MV-4-11 (cell line): ENCODE results near the gene PBX4.
A peak's percentile ranks its signal among the peaks of the same experiment; 100 is the strongest.

ENCODE experiments used
- DNase-seq: peaks from one replicate; lab custom pipeline; 2025; lab: John Stamatoyannopoulos, UW

Gene PBX4

GRCh38 chr19:19540064-19540714, 78.3 kb downstream of the PBX4 start:
- DNase-seq = no peak

GRCh38 chr19:19539698-19540063, 78.8 kb downstream of the PBX4 start:
- DNase-seq = no peak

GRCh38 chr19:19538785-19539166, 79.7 kb downstream of the PBX4 start:
- no peak for DNase-seq

GRCh38 chr19:19538061-19538784, 80.3 kb downstream of the PBX4 start, which contains the start of gene CILP2:
CILP2 (plus strand) TSS chr19:19538265; CDS start chr19:19538350, 85 bp downstream.
- no peak for DNase-seq

DNA sequence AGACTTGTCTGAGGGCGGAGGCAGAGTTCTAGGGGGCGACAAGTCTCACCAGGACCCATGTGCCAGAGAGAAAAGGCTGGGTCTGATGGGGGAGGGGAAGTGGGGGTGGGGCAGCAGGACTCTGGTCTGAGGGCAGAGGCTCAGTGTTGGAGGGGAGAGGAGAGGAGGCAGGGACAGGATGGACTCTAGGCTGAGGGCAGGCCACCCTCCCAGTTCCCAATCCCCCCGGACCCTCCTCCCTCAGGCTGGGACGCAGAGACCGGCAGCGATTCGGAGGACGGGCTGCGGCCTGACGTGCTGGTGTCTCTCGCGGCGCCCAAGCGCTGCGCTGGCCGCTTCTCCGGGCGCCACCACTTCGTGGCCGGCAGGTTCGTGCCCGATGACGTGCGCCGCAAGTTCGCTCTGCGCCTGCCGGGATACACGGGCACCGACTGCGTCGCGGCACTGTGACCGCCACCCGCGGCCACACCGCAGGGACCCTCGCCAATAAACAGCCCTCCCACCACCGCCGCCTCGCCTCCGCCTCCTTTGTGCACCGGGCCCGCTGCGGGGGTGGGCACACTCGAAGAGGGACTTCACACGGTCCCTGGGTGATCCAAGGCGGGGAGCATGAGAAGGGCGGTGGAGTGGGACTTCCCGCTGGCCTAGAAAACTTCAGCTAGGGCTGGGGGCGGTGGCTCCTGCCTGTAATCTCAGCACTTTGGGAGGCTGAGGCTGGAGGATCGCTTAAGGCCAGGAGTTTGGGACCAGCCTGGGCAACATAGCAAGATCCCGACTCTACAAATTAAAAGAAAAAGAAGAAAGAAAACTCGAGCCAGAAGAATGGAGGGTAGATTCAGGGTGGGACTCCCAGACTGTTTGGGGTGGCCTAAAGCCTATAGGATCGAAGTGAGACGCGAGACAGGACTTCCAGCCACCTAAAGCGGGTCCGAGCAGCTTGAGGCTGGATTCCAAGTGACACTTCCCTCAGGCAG, 81.1 kb downstream of the PBX4 start:
- no peak for DNase-seq

- DNase-seq = no peak
These were observed 82.9 kb downstream of the PBX4 start for GRCh38 chr19:19535311-19536191.

DNA sequence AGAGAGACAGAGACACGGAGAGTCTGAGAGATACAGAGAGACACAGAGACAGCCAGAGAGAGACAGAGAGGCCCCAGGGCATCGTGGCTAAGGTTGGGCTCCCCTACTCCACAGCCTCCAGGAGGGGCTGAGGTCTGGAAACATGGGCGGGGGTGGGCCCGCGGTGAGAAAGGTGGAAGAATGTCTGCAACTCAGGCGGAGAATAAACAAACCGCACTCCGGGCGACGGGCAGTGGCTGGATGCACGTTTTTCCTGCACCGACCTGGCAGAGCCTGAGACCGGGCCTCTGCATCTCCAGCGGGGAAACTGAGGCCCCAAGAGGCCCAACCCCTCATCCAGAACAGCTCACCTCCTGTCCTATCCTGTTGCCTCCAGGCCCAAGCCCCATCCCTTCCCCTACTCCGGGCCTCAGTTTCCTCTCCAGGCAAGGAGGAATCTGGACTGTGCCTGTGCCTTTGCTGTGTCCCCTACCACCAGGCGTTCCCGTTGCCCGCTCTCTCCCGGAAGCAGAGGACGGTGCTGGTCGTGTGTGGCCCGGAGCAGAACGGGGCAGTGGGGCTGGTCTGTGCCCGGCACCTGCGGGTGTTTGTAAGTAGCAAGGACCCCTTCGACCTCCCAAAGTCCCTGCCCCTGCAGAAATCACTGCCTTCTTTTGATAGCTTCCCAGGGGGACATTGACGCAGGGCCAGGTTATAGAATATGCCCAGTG, 83.8 kb downstream of the PBX4 start:
- DNase-seq = no peak

- no peak for DNase-seq
These were observed 84.6 kb downstream of the PBX4 start for GRCh38 chr19:19533841-19534240.

- DNase-seq = no peak
These were observed 85.4 kb downstream of the PBX4 start for GRCh38 chr19:19532806-19533701.

DNA sequence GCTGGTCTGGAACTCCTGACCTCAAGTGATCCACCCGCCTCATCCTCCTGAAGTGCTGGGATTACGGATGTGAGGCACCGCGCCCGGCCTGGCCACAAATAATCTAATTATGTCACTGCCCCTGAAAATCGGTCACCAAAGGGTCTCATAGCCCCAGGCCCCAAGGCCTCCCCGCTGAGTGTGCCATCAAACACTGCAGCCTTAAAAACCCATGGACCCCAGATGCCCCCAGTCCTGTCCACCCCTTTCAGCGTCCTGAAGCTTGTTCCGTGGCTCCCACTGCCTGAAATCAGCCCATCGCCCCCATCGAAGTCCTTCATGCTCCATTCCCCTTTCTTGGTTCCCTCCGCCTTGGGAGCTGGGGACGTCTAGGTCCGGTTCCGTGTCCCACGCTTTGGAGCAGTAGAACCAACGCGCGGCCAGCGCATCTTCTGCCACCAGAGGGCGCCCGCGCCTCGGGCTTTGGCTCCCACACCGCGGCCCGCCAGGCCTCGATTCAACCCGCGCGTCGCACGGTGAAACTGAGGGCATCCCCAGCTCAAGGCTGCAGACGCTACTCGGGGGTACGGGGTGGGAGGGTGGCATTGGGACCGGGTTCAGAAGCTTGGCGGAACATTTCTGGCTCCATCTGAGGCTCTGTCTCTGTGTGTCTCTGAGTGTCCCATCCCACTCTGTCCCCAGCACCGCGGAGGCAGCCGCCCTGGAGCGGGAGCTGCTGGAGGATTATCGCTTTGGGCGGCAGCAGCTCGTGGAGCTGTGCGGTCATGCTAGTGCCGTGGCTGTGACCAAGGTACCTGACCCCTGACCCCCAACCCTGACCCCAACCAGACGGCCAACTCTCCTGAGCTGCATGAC, 86.3 kb downstream of the PBX4 start:
- peak; percentile 55 for DNase-seq

DNA sequence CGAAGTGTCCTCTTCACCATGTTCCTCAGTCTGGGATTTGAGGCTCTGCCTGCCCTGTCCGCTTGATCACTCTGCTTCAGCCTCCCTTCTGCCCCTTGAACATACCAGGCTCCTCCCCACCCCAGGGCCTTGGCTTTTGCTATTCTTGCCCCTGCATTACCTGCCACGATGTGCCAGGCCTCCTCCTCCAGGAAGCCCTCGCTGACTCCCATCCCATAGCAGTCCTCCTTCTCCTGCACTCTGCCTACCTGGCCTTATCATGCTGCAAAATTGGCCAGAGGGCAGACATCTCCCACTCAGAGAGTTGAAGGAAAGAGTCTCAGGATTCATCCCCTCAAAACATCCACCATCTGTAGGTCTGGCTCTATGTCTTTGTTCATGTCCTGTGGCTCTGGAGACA, 87.6 kb downstream of the PBX4 start:
- DNase-seq = no peak

DNA sequence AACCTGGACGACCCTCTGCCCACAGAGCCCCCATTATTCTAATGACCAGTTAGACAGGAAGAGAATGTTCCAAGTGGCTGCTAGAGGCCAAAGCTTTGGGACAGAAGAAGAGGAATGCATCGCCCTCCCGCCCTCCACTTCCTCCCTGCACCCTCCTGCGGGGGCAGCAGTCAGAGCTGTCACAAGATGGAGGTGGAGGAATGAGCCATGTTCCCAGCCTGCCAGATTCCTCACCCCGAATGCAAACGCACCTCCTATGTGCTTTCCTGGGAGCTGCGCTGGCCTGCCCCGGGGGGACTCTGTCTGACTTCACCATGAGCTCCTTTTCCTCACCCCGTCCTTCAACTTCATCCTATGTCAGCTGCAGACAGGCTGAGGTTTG, 88.1 kb downstream of the PBX4 start:
- DNase-seq = no peak

GRCh38 chr19:19529783-19530422, 88.6 kb downstream of the PBX4 start:
- no peak for DNase-seq

GRCh38 chr19:19528721-19529490, 89.6 kb downstream of the PBX4 start, which contains the start of gene YJEFN3:
YJEFN3 (plus strand) TSS chr19:19528911; CDS start chr19:19528933, 22 bp downstream.
- no peak for DNase-seq

DNA sequence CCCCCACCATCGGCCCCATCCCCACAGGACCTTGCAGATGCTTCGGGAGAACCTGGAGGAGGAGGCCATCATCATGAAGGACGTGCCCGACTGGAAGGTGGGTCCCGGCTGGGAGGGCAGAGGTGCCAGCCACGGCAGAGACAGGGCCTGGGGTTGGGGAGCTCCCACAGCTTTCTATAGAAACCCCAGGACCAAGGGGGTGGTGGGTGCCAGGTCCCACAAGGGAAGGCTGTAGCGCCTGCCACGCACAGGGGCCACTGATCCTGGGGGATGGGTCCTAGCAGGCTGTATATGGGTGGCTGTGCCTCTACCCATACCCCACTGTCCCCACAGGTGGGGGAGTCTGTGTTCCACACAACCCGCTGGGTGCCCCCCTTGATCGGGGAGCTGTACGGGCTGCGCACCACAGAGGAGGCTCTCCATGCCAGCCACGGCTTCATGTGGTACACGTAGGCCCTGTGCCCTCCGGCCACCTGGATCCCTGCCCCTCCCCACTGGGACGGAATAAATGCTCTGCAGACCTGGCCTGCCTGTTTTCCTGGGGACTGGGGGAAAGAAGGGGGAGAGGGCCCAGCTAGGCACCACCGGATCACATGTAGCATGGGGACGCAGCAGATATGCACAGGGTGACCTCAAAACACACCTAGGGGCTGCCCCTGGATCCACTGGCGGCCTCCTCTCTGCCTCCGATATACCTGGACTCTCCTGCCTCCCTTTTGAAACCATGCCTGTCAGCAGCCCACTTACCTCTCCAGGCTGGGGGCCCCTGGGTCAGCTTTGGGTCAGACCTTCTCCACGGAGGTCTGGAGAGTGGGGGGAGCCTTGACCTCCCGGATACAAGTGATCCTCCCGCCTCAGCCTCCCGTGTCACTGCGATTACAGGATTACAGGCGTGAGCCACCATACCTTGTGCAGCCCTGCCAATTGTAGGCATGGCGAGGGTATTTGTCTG, 90.5 kb downstream of the PBX4 start:
- DNase-seq = no peak

GRCh38 chr19:19527371-19527656, 91.2 kb downstream of the PBX4 start:
- no peak for DNase-seq
